Panc1 (cell line): Measurements from ENCODE around the gene FHOD1.

ENCODE experiments used
- CTCF ChIP-seq: fragments of 450-650 bp; IDR thresholded peaks from 2 replicates; pipeline ENCODE4 v1.5.1; 2017; ENCODE audit warnings: mild to moderate bottlenecking
- POLR2AphosphoS5 ChIP-seq: IDR thresholded peaks from 2 replicates; pipeline ENCODE4 v1.6.1; 2012; ENCODE audit warnings: mild to moderate bottlenecking, low read depth, low read length, moderate library complexity
- REST ChIP-seq, 2 experiments: IDR thresholded peaks; 2 replicates each; pipeline ENCODE4 v1.6.1; 2011 to 2012; ENCODE audit warnings: low read depth in 2 of 2, control low read depth in 1 of 2, low read length in 1 of 2, mild to moderate bottlenecking in 1 of 2, moderate library complexity in 1 of 2; ENCODE audit not compliant: insufficient read depth in 1 of 2
- SIN3A ChIP-seq: IDR thresholded peaks from 2 replicates; pipeline ENCODE4 v1.6.1; 2012; ENCODE audit warnings: low read depth, mild to moderate bottlenecking, low read length, moderate library complexity, borderline replicate concordance; ENCODE audit not compliant: insufficient read depth
- TCF7L2 ChIP-seq: IDR thresholded peaks from 2 replicates; pipeline ENCODE4 v1.6.1; 2011; ENCODE audit warnings: mild to moderate bottlenecking, low read depth, low read length, inconsistent platforms

- TF ChIP-seq CTCF (no peak), REST (IDR thresholded peaks at IDR 0.05; ENCODE audit: insufficient read depth in 1 of 2, low read depth in 2 of 2, low read length in 1 of 2) (no peak), POLR2AphosphoS5 (no peak), SIN3A (no peak), TCF7L2 (no peak)
Measured at GRCh38 chr16:67238806-67239470, 8.3 kb downstream of the FHOD1 start.
